Upper lobe of left lung (tissue), 6 donors: Measurements from ENCODE around the gene PRICKLE2. TPM values are rescaled to one million over a fixed set of nuclear protein-coding genes. Genes with fewer than 3 reads are reported as not detected.

Experiments
- ATAC-seq, 2 donors: fragments of 200-7000 bp; cut with Tn5 transposase; one replicate each; pipeline ENCODE4 v1.9.1; 2022; ENCODE audit warnings: mild to moderate bottlenecking in 2 of 2, moderate library complexity in 2 of 2; ENCODE audit not compliant: low FRiP score in 2 of 2
- DNase-seq, 2 donors: peaks; one replicate each; pipeline ENCODE4 v3.0.0-alpha.2; 2019 to 2020
- H3K27ac ChIP-seq, 4 donors: fragments of 200-600 bp; sonication (generic); one replicate each; pipeline ENCODE4 v1.5.1; 2016 to 2019
- H3K27me3 ChIP-seq, 4 donors: fragments of 200-600 bp; sonication (generic); one replicate each; pipeline ENCODE4 v1.5.1; 2017 to 2019
- H3K36me3 ChIP-seq, 4 donors: fragments of 200-600 bp; sonication (generic); one replicate each; pipeline ENCODE4 v1.5.1; 2016 to 2019
- H3K4me1 ChIP-seq, 4 donors: fragments of 200-600 bp; sonication (generic); one replicate each; pipeline ENCODE4 v1.5.1; 2018 to 2019
- H3K4me3 ChIP-seq, 4 donors: fragments of 200-600 bp; sonication (generic); one replicate each; pipeline ENCODE4 v1.5.1; 2017 to 2019; ENCODE audit warnings: mild to moderate bottlenecking in 2 of 4, moderate library complexity in 1 of 4
- H3K9me3 ChIP-seq, 4 donors: fragments of 200-600 bp; sonication (generic); one replicate each; pipeline ENCODE4 v1.5.1; 2018 to 2019
- EP300 ChIP-seq, 4 donors: sonication (generic); formaldehyde crosslinking; IDR thresholded peaks; one replicate each; pipeline ENCODE4 v1.5.1; 2017; ENCODE audit warnings: antibody characterized with exemption in 4 of 4, control low read depth in 2 of 4
- POLR2A ChIP-seq, 4 donors: fragments of 450-650 bp; IDR thresholded peaks; one replicate each; pipeline ENCODE4 v1.5.1; 2016 to 2017; ENCODE audit warnings: antibody characterized with exemption in 4 of 4, mild to moderate bottlenecking in 2 of 4
- POLR2AphosphoS5 ChIP-seq, 2 donors: sonication (generic); formaldehyde crosslinking; IDR thresholded peaks; one replicate each; pipeline ENCODE4 v1.5.1; 2017; ENCODE audit warnings: antibody characterized with exemption in 2 of 2
- WGBS, 2 donors: methylation state at CpG; one replicate each; pipeline ENCODE4 v1.1.5; 2017 to 2018; 5-methylcytosine and 5-hydroxymethylcytosine counted together
- total RNA-seq, 6 donors: library from RNA; depleted of rRNA in 4 of 6; stranded (reverse); fragments of >200 nt in 4 of 6; gene quantifications; one replicate each; pipeline versions ENCODE4 v1.1.0 to v1.2.1, GENCODE V29; 2016 to 2021
- TF ChIP-seq, protein P1 (sequence below), 6 experiments: fragments of 450-650 bp in 4 of 6; fragments of 200-600 bp in 2 of 6; sonication (generic) in 2 of 6; IDR thresholded peaks; one replicate each; pipeline ENCODE4 v1.5.1; 2016 to 2019; ENCODE audit warnings: antibody characterized with exemption in 6 of 6
- donor health status: DM: no; HTN: no; CAD: no; lungs with moderate emphysema.
- donor health status: DM: no; HTN: yes; CAD: no; lungs with severe emphysema.

Gene PRICKLE2
- total RNA-seq, 6 donors from 2014 or later: 28.3 to 68.9 (median 36.3) TPM

DNA sequence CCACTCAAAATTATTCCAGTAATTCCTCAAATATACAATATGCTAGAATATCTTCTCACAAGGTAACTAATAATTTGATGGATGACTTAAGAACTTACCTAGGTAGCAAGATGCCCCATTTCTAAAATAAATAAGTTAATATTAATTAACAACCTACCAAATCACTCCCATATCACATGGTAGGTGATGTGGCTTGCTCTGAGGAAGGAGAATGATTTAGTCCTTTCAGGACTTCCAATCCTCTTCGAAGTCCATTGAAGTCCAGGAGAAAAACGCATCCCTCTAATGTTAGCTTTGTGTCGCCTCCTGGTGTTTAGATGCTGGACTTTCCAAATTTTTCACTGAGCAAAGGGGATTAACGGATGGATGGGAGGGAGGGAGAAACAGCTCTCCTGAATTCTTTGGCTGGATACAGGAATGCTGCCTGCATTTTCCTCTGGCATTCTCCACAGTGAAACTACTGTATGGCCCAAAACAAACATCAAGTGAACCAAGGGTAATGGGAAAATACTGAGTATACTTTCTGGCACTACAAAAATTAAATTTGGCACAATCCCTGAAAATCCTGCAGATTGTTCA is 58.6 kb downstream of the PRICKLE2 start:
- H3K4me1 ChIP-seq: peaks cover 5 to 25% (median 14%) of the 10 kb centered on the region in 4 donors
- no peak for ATAC-seq
- no peaks in the 10 kb centered on the region for H3K9me3 ChIP-seq
- no peaks in the 10 kb centered on the region for H3K27me3 ChIP-seq
- TF ChIP-seq POLR2A (IDR thresholded peaks at IDR 0.05) (no peak), POLR2AphosphoS5 (IDR thresholded peaks at IDR 0.05) (no peak), EP300 (IDR thresholded peaks at IDR 0.05) (no peak)
- TF ChIP-seq, protein P1, sequence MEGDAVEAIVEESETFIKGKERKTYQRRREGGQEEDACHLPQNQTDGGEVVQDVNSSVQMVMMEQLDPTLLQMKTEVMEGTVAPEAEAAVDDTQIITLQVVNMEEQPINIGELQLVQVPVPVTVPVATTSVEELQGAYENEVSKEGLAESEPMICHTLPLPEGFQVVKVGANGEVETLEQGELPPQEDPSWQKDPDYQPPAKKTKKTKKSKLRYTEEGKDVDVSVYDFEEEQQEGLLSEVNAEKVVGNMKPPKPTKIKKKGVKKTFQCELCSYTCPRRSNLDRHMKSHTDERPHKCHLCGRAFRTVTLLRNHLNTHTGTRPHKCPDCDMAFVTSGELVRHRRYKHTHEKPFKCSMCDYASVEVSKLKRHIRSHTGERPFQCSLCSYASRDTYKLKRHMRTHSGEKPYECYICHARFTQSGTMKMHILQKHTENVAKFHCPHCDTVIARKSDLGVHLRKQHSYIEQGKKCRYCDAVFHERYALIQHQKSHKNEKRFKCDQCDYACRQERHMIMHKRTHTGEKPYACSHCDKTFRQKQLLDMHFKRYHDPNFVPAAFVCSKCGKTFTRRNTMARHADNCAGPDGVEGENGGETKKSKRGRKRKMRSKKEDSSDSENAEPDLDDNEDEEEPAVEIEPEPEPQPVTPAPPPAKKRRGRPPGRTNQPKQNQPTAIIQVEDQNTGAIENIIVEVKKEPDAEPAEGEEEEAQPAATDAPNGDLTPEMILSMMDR (IDR thresholded peaks at IDR 0.05): peak in 1 of 6 experiments; percentile 9
- no peak overlapping the region for H3K27ac ChIP-seq
- 83 to 86% methylated on average over 4 of the region's 4 CpGs for WGBS, 2 donors
- DNase-seq: no peak
- H3K36me3 ChIP-seq: no peaks in the 10 kb centered on the region
- no peak overlapping the region for H3K4me3 ChIP-seq

DNA sequence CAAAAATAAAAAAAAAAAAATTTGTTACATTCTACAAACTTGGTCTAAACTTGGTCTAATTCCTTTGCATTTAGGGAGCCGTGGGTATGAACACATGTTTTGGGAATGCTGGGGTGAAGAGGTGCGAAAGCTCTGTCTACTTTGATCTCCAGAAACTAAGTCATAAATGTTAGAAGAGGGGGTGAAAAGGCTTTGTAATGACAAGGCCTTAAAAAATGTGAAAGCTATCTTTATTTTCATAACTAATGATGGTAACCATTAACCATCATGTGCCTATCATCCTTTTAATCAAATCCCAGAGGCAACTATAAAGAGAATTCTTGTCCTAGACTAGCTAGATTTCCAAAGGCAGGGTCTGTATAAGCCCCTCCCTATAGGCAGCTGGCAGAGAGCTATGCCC is 60.9 kb downstream of the PRICKLE2 start:
- peaks cover 10 to 32% (median 14%) of the 10 kb centered on the region in 4 donors for H3K4me1 ChIP-seq
- H3K4me3 ChIP-seq: no peak overlapping the region
- H3K27ac ChIP-seq: no peak overlapping the region
- TF ChIP-seq EP300 (IDR thresholded peaks at IDR 0.05): no peak
- no peak for TF ChIP-seq POLR2AphosphoS5 (IDR thresholded peaks at IDR 0.05)
- TF ChIP-seq, protein P1 (IDR thresholded peaks at IDR 0.05): no peak
- no peak for TF ChIP-seq POLR2A (IDR thresholded peaks at IDR 0.05)
- DNase-seq (no peak), ATAC-seq (no peak)
- 78 to 95% methylated on average over 2 of the region's 2 CpGs for WGBS, 2 donors
- no peaks in the 10 kb centered on the region for H3K27me3 ChIP-seq
- H3K9me3 ChIP-seq: no peaks in the 10 kb centered on the region
- peaks cover 0 to 11% (median 0%) of the 10 kb centered on the region in 4 donors for H3K36me3 ChIP-seq

DNA sequence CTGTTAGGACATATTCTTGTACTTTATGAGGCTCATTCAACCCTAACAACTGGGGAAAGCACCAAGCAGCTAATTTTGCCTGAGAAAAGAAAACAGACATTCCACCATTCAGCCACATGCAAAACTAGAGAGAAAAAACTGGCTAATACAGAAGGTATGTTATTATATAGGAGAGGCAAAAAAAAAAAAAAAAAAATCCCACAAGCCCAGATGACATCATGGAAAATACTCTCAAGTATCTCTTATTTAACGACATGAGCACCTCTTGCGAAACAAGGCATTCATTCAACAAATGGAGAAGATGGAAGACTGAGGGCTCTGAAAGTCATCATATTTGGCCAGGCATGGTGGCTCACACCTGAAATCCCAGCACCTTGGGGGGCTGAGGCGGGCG is 61.5 kb downstream of the PRICKLE2 start:
- peak in 2 of 4 donors; percentile 26 to 46 for TF ChIP-seq EP300 (IDR thresholded peaks at IDR 0.05)
- TF ChIP-seq, protein P1 (IDR thresholded peaks at IDR 0.05): no peak
- Histone ChIP-seq H3K4me1 (peaks cover 10 to 32% (median 14%) of the 10 kb centered on the region in 4 donors), H3K4me3 (no peak overlapping the region), H3K27ac (no peak overlapping the region), H3K27me3 (no peaks in the 10 kb centered on the region), H3K36me3 (peaks cover 0 to 17% (median 0%) of the 10 kb centered on the region in 4 donors), H3K9me3 (no peaks in the 10 kb centered on the region)
- ATAC-seq (no peak), DNase-seq (peak in 1 of 2 donors; percentile 17)
- WGBS, 2 donors: 56 to 70% methylated on average over 4 of the region's 4 CpGs

DNA sequence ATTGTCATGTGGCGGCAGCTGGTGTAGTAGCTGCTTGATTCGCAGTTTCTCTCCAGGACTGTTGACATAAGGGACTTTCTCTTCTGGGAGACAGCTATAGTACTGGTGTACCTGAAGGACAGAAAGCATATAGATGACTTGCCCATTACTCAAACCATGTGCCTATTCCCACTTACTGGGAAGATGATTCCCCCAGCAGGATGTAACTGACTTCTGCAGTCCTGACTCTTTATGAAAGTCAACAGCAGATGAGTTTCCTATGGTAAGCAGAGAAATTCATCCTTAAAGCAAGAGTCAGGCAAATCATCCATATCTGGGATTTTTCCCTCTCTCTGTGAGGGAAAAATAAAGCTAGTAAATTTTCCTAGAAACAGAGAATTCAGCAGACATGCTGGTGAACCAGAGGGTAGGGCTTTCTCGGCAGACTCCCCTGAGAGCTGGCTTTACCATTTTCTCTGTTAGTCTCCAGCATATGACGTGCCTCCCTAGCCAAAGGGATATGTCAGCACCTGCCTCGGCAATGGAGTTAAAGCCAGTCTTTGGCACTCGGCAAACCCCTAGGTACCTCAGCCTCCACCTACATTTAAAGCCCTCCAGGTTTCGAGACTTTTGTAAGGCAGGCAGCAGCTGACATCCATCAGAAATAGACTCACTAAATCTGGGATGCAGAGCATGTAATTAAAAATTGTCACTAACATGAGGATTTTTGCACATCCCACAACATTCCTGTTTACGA is 62.1 kb downstream of the PRICKLE2 start:
- Histone ChIP-seq H3K27me3 (no peaks in the 10 kb centered on the region), H3K36me3 (peaks cover 0 to 23% (median 0%) of the 10 kb centered on the region in 4 donors), H3K4me3 (no peak overlapping the region), H3K9me3 (no peaks in the 10 kb centered on the region), H3K4me1 (peaks cover 10 to 32% (median 14%) of the 10 kb centered on the region in 4 donors), H3K27ac (peak overlapping the region in 1 of 4 donors; percentile 61)
- TF ChIP-seq POLR2A (IDR thresholded peaks at IDR 0.05) (no peak), POLR2AphosphoS5 (IDR thresholded peaks at IDR 0.05) (no peak), EP300 (IDR thresholded peaks at IDR 0.05) (no peak)
- TF ChIP-seq, protein P1 (IDR thresholded peaks at IDR 0.05): no peak
- 81 to 84% methylated on average over 8 of the region's 8 CpGs for WGBS, 2 donors
- DNase-seq: no peak
- no peak for ATAC-seq
